Right lobe of liver (tissue), 6 donors: ENCODE data around the gene MAGEB16. TPM values are rescaled to one million over a fixed set of nuclear protein-coding genes. Genes with fewer than 3 reads are reported as not detected.

Source experiments
- ATAC-seq, 4 donors: fragments of 200-7000 bp; cut with Tn5 transposase; one replicate each; pipeline ENCODE4 v1.9.1; 2020; ENCODE audit warnings: mild to moderate bottlenecking in 4 of 4, moderate library complexity in 4 of 4
- DNase-seq, 3 donors: peaks; one replicate each; pipeline ENCODE4 v3.0.0-alpha.2; 2020
- H3K27ac ChIP-seq, 3 donors: fragments of 200-600 bp; one replicate each; pipeline ENCODE4 v1.8.0; 2022
- H3K27me3 ChIP-seq, 2 donors: fragments of 200-600 bp; one replicate each; pipeline ENCODE4 v1.8.0; 2022
- H3K36me3 ChIP-seq, 4 donors: fragments of 200-600 bp; sonication (generic) in 1 of 4; one replicate each; pipeline versions ENCODE4 v1.5.1 to v1.8.0; 2017 to 2022; ENCODE audit warnings: control low read depth in 1 of 4
- H3K4me1 ChIP-seq, 4 donors: fragments of 200-600 bp; sonication (generic) in 1 of 4; one replicate each; pipeline versions ENCODE4 v1.5.1 to v1.8.0; 2017 to 2022; ENCODE audit warnings: control low read depth in 1 of 4
- H3K4me3 ChIP-seq, 3 donors: fragments of 200-600 bp; one replicate each; pipeline ENCODE4 v1.8.0; 2022
- H3K9me3 ChIP-seq, 4 donors: fragments of 200-600 bp; sonication (generic) in 1 of 4; one replicate each; pipeline versions ENCODE4 v1.5.1 to v1.8.0; 2017 to 2022; ENCODE audit warnings: control low read depth in 1 of 4
- POLR2A ChIP-seq: fragments of 450-650 bp; IDR thresholded peaks from one replicate; pipeline ENCODE4 v1.6.1; 2017; ENCODE audit warnings: antibody characterized with exemption, mild to moderate bottlenecking
- WGBS: methylation state at CpG from one replicate; pipeline ENCODE4 v1.1.6; 2018; ENCODE audit warnings: low coverage, low lambda C conversion rate; ENCODE audit not compliant: insufficient coverage; ENCODE audit errors: missing lambda C conversion rate; 5-methylcytosine and 5-hydroxymethylcytosine counted together
- intact Hi-C, 2 donors: fragments of 100-400 bp; cut with DNase I; formaldehyde crosslinking; loops; one replicate each; pipeline versions ENCODE4 v1.11.2 to v1.14.1; 2022
- total RNA-seq, 6 experiments: library from RNA; depleted of rRNA in 2 of 6; stranded (reverse); fragments of >200 nt in 2 of 6; fragmentation: NEBNext Ultra II Directional in 3 of 6; extraction: Animal tissue kit (Norgen Biotek cat#: 25700) in 3 of 6; gene quantifications; one replicate each; pipeline versions ENCODE4 v1.1.0 to v1.2.4, GENCODE V29; 2016 to 2023
- TF ChIP-seq, protein P1 (sequence below), 4 donors: fragments of 200-600 bp in 3 of 4; fragments of 450-650 bp in 1 of 4; IDR thresholded peaks; one replicate each; pipeline versions ENCODE4 v1.5.1 to v1.8.0; 2016 to 2022; ENCODE audit warnings: antibody characterized with exemption in 4 of 4, mild to moderate bottlenecking in 2 of 4
- donor health status: DM: no; HTN: yes; CAD: no.
- donor health status: DM: no; HTN: no; CAD: no.
- donor health status: DM: no; HTN: no; CAD: no.
- donor health status: DM: no; HTN: yes; CAD: no.
- donor health status: DM: no; HTN: yes; CAD: no.

The MAGEB16 gene
- total RNA-seq, 6 experiments from 2014 or later = not detected

DNA sequence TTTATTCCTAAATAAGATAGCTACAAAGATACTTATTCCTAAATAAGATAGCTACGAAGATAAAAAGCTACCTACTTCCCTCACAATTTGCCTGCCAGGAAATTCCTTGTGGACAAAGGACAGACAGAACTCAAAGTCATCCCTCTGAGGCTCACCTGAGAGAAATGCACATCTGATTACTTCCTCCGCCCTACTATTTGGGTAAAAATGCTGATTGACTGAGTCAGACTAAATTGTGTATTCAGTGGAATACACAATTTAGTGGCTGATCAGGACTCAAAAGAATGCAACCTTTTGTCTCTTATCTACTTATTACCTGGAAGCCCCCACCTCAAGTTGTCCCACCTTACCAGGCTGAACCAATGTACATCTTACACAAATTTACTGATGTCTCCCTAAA is 10.3 kb upstream of the MAGEB16 start:
- H3K36me3 ChIP-seq = no peaks in the 10 kb centered on the region
- ATAC-seq (no peak), DNase-seq (no peak)
- intact Hi-C loops = no loop called here
- H3K9me3 ChIP-seq = no peaks in the 10 kb centered on the region
- no peak overlapping the region for H3K4me3 ChIP-seq
- peaks cover 0 to 4% of the 10 kb centered on the region in 2 donors for H3K27me3 ChIP-seq
- TF ChIP-seq POLR2A = no peak
- TF ChIP-seq, protein P1, sequence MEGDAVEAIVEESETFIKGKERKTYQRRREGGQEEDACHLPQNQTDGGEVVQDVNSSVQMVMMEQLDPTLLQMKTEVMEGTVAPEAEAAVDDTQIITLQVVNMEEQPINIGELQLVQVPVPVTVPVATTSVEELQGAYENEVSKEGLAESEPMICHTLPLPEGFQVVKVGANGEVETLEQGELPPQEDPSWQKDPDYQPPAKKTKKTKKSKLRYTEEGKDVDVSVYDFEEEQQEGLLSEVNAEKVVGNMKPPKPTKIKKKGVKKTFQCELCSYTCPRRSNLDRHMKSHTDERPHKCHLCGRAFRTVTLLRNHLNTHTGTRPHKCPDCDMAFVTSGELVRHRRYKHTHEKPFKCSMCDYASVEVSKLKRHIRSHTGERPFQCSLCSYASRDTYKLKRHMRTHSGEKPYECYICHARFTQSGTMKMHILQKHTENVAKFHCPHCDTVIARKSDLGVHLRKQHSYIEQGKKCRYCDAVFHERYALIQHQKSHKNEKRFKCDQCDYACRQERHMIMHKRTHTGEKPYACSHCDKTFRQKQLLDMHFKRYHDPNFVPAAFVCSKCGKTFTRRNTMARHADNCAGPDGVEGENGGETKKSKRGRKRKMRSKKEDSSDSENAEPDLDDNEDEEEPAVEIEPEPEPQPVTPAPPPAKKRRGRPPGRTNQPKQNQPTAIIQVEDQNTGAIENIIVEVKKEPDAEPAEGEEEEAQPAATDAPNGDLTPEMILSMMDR (IDR thresholded peaks at IDR 0.05) = no peak
- H3K4me1 ChIP-seq = no peaks in the 10 kb centered on the region
- 45% methylated on average over 2 of the region's 2 CpGs for WGBS
- H3K27ac ChIP-seq = no peak overlapping the region

DNA sequence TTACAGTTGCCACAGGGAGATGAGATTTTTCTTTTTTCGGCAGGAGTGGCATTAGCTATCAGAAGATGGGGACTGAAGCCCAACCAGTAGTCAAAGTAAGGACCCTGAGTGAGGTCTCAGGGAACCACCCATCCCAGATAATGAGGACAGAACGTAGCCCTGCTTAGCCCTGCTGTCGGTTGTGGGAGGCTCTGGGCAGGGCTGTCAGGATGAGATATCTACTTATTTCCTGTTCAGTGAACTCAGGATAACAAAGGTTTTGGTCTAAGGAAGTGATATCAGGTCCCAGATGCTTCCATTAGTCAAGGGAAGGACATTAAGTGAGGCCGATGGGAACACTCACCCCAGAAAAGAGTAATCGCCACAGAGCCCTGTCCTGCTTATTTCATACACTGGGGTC is 2.3 kb downstream of the MAGEB16 start:
- no peak for TF ChIP-seq POLR2A
- TF ChIP-seq, protein P1 (IDR thresholded peaks at IDR 0.05) = no peak
- no peak overlapping the region for H3K27ac ChIP-seq
- H3K4me1 ChIP-seq = no peaks in the 10 kb centered on the region
- no peaks in the 10 kb centered on the region for H3K36me3 ChIP-seq
- ATAC-seq (no peak), DNase-seq (no peak)
- intact Hi-C loops = no loop called here
- H3K9me3 ChIP-seq = no peaks in the 10 kb centered on the region
- no peaks in the 10 kb centered on the region for H3K27me3 ChIP-seq
- 62% methylated on average over 3 of the region's 5 CpGs for WGBS
- no peak overlapping the region for H3K4me3 ChIP-seq

DNA sequence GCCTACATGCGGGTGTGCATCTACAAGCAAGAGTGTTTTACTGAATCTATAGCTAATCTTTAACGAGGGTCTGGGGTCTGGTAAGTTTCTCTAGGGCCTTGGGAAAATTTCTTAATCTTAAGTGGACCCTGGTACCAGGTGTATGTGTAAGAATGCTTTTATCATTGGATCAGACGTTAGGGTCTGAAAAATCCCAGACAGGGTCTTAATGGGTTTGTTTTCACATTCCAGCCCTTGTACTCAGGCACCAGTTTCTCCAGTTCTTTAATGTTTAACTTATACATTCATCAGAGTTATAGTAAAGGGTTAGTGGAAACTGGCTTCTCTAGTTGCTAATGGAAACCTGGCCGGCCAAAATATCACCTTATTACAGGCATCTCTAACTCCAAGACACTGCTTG is 11.6 kb downstream of the MAGEB16 start:
- intact Hi-C loops = no loop called here
- H3K36me3 ChIP-seq = no peaks in the 10 kb centered on the region
- H3K27me3 ChIP-seq = peaks cover 0 to 4% of the 10 kb centered on the region in 2 donors
- DNase-seq = no peak
- no peak for ATAC-seq
- TF ChIP-seq, protein P1 (IDR thresholded peaks at IDR 0.05) = no peak
- TF ChIP-seq POLR2A = no peak
- no peaks in the 10 kb centered on the region for H3K4me1 ChIP-seq
- no peak overlapping the region for H3K27ac ChIP-seq
- no peaks in the 10 kb centered on the region for H3K9me3 ChIP-seq
- 43% methylated on average over 4 of the region's 4 CpGs for WGBS
- H3K4me3 ChIP-seq = no peak overlapping the region

DNA sequence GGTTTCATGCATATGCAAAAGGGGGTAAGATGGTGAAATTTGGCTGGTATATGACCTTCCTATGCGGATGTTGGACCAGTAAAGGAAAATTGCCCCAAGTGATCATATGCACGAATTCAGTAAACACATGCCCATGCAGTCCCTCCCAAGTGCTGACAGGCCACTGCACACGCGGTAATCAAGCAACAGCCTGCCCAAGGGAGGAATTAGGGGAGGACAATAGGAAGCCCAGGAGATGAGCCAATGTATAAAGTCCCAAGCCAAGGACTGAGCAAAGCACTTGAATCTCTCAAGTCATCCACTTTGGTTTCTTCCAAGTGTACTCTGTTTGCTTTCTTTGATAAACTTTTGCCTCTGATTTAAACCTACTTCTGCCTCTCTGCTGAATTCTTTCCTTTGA is 21.1 kb downstream of the MAGEB16 start:
- TF ChIP-seq, protein P1 (IDR thresholded peaks at IDR 0.05) = no peak
- no peak for TF ChIP-seq POLR2A
- H3K36me3 ChIP-seq = no peaks in the 10 kb centered on the region
- ATAC-seq (no peak), DNase-seq (no peak)
- intact Hi-C loops = no loop called here
- H3K27ac ChIP-seq = no peak overlapping the region
- H3K4me1 ChIP-seq = no peaks in the 10 kb centered on the region
- H3K9me3 ChIP-seq = no peaks in the 10 kb centered on the region
- WGBS = 40% methylated on average over 2 of the region's 4 CpGs
- no peaks in the 10 kb centered on the region for H3K27me3 ChIP-seq
- H3K4me3 ChIP-seq = no peak overlapping the region

DNA sequence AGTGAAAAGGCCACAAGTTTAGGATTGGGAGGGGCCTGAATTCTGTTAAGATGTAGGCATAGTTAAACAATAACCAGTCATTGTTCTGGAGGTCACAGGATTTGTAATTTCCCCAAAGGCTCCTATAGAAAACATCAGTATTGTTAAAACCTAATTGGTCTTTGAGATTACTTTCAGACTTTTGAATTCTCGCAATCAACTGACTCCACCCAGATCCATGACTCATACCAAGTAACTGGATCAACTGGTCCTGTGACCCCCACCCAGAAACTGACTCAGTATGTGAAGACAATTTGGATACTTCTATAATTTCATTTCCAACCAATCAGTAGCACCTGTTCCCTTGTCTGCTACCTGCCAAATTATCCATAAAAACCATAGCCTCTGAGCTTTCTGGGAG is 28.4 kb downstream of the MAGEB16 start:
- Histone ChIP-seq H3K27ac (no peak overlapping the region), H3K4me1 (no peaks in the 10 kb centered on the region), H3K4me3 (no peak overlapping the region), H3K9me3 (no peaks in the 10 kb centered on the region), H3K27me3 (no peaks in the 10 kb centered on the region), H3K36me3 (no peaks in the 10 kb centered on the region)
- DNase-seq (no peak), ATAC-seq (no peak)
- intact Hi-C loops = no loop called here
- 27% methylated on average over 1 of the region's 1 CpG for WGBS
- TF ChIP-seq POLR2A = no peak
- TF ChIP-seq, protein P1 (IDR thresholded peaks at IDR 0.05) = no peak
